K562 (cell line): ENCODE data around the gene GMEB1. TPM values are rescaled to one million over a fixed set of nuclear protein-coding genes. Genes with fewer than 3 reads are reported as not detected.

Experiments
- ATAC-seq: fragments of 200-7000 bp; cut with Tn5 transposase; 3 replicates; pipeline ENCODE4 v1.9.1; 2020; ENCODE audit warnings: moderate library complexity
- BruUV-seq: library from RNA; stranded (reverse); fragments of 400-500 nt; replicated peaks from 2 replicates; lab custom pipeline; 2021; lab: Mats Ljungman, UMichigan
- CTCF ChIA-PET: fragments of 300-600 bp; formaldehyde crosslinking; extraction: SDS; loops from one replicate; lab custom pipeline; 2021; ENCODE audit warnings: low intra/inter-chr PET ratio; lab: Yijun Ruan, JAX
- POLR2A ChIA-PET: fragments of 300-600, 350-650 bp; sonication (Branson Sonifier 250); formaldehyde crosslinking; extraction: SDS; loops from one replicate; lab custom pipeline; 2021; ENCODE audit warnings: antibody characterized with exemption, inconsistent platforms; lab: Yijun Ruan, JAX
- DNase-seq, 4 experiments: peaks; one replicate each; pipeline versions ENCODE4 v3.0.0 to v3.0.0-alpha.2; 2011 to 2018; ENCODE audit warnings: low spot score in 3 of 4, mixed read lengths in 3 of 4; ENCODE audit errors: extremely low read depth in 1 of 4
- FAIRE-seq: peaks from 2 replicates; lab custom pipeline; 2011; peaks lifted over from hg19 to GRCh38; lab: Jason Lieb, UNC
- H2AFZ ChIP-seq: 2 replicates; pipeline ENCODE4 v1.6.0; 2011; ENCODE audit warnings: low read depth, low read length, control low read depth, inconsistent platforms
- H3K27ac ChIP-seq: fragments of 200-600 bp; 3 replicates; pipeline ENCODE4 v1.8.0; 2011; ENCODE audit warnings: low read depth, mild to moderate bottlenecking, control low read depth, inconsistent platforms, low read length, moderate library complexity, mixed read lengths; ENCODE audit errors: extremely low read depth
- H3K27me3 ChIP-seq, 2 experiments: fragments of 300-600 bp in 1 of 2; 2 replicates in 1 of 2; 3 replicates in 1 of 2; pipeline versions ENCODE4 v1.6.0 to v1.8.0; 2011; ENCODE audit warnings: inconsistent platforms in 2 of 2, low read length in 2 of 2, mild to moderate bottlenecking in 1 of 2, mixed read lengths in 1 of 2, moderate library complexity in 1 of 2; ENCODE audit not compliant: control insufficient read depth in 2 of 2, insufficient read depth in 2 of 2
- H3K36me3 ChIP-seq: fragments of 300-600 bp; 3 replicates; pipeline ENCODE4 v1.8.0; 2011; ENCODE audit warnings: mild to moderate bottlenecking, low read length, inconsistent platforms; ENCODE audit not compliant: control insufficient read depth, insufficient read depth
- H3K4me1 ChIP-seq, 2 experiments: fragments of 200-600 bp in 1 of 2; replicated peaks in 1 of 2; 2 replicates in 1 of 2; 3 replicates in 1 of 2; pipeline versions ENCODE4 v1.5.1 to v1.8.0; 2011; ENCODE audit warnings: inconsistent platforms in 2 of 2, low read length in 2 of 2, mild to moderate bottlenecking in 1 of 2, mixed read lengths in 1 of 2, moderate library complexity in 1 of 2; ENCODE audit not compliant: control insufficient read depth in 2 of 2, insufficient read depth in 2 of 2
- H3K4me2 ChIP-seq: 2 replicates; pipeline ENCODE4 v1.6.1; 2011; ENCODE audit warnings: low read length, control low read depth, inconsistent platforms, mixed read lengths; ENCODE audit not compliant: insufficient read depth
- H3K4me3 ChIP-seq: fragments of 200-600 bp; sonication (generic), shearing (Covaris generic); 2 replicates; pipeline ENCODE4 v1.5.1; 2016; ENCODE audit warnings: control low read depth, inconsistent platforms
- H3K79me2 ChIP-seq: fragments of 200-600 bp; 3 replicates; pipeline ENCODE4 v1.8.0; 2011; ENCODE audit warnings: low read length, inconsistent platforms; ENCODE audit not compliant: control insufficient read depth, insufficient read depth
- H3K9ac ChIP-seq, 2 experiments: 2 replicates each; pipeline versions ENCODE4 v1.6.0 to v1.6.1; 2011; ENCODE audit warnings: low read depth in 2 of 2, low read length in 2 of 2, control low read depth in 1 of 2, inconsistent platforms in 1 of 2, mild to moderate bottlenecking in 1 of 2, mixed read lengths in 1 of 2; ENCODE audit not compliant: insufficient read depth in 1 of 2
- H3K9me1 ChIP-seq: one replicate; pipeline ENCODE4 v1.6.0; 2011; ENCODE audit warnings: inconsistent platforms, mild to moderate bottlenecking, low read length, moderate library complexity; ENCODE audit not compliant: control insufficient read depth, insufficient read depth
- H3K9me3 ChIP-seq: replicated peaks from 2 replicates; pipeline ENCODE4 v1.5.1; 2011; ENCODE audit warnings: low read depth, low read length, inconsistent platforms; ENCODE audit not compliant: control insufficient read depth, insufficient read depth
- H4K20me1 ChIP-seq: replicated peaks from 2 replicates; pipeline ENCODE4 v1.6.1; 2011; ENCODE audit warnings: low read length, inconsistent platforms, mixed read lengths; ENCODE audit not compliant: control insufficient read depth, insufficient read depth
- ARHGAP35 ChIP-seq: fragments of 450-650 bp; IDR thresholded peaks from 2 replicates; pipeline ENCODE4 v1.6.1; 2018; ENCODE audit not compliant: partially characterized antibody
- GABPB1 ChIP-seq: sonication (generic); formaldehyde crosslinking; IDR thresholded peaks from 2 replicates; pipeline ENCODE4 v1.8.0; 2022; ENCODE audit warnings: mild to moderate bottlenecking, missing genetic modification reagents
- MTA3 ChIP-seq: fragments of 450-650 bp; formaldehyde crosslinking; IDR thresholded peaks from 2 replicates; pipeline ENCODE4 v1.6.1; 2017; ENCODE audit warnings: mild to moderate bottlenecking, borderline replicate concordance
- ZFP36 ChIP-seq: fragments of 150-350 bp; IDR thresholded peaks from 2 replicates; pipeline ENCODE4 v1.6.1; 2018; ENCODE audit warnings: low read length, low read depth; ENCODE audit not compliant: partially characterized antibody
- WGBS: fragments of 100-300 bp; shearing (Covaris generic); methylation state at CpG from one replicate; pipeline ENCODE4 v1.1.6; 2016; ENCODE audit warnings: low coverage, mixed read lengths; ENCODE audit not compliant: insufficient coverage; ENCODE audit errors: missing lambda C conversion rate; 5-methylcytosine and 5-hydroxymethylcytosine counted together
- in situ Hi-C: fragments of 300-500 bp; cut with MboI; formaldehyde crosslinking; loops from 4 replicates; pipeline ENCODE4 v1.15.0; 2018; ENCODE audit warnings: inconsistent platforms, mixed read lengths
- intact Hi-C: fragments of 100-400 bp; cut with micrococcal nuclease; formaldehyde crosslinking; loops from 2 replicates; pipeline ENCODE4 v1.14.2; 2022
- polyA plus RNA-seq, 8 experiments: library from polyadenylated mRNA; depleted of rRNA in 4 of 8; stranded (reverse) in 5 of 8; unstranded in 3 of 8; fragments of >200 nt; fragmentation: Nextera tagmentation in 2 of 8; fragmentation: Illumina TruSeq in 1 of 8; extraction: Ambion mirVana in 2 of 8; extraction: Trizol in 1 of 8; gene quantifications; 2 replicates each; pipeline versions ENCODE4 v1.2.1 to v1.2.3, GENCODE V29; 2011 to 2014; ENCODE audit warnings: inconsistent platforms in 1 of 8, missing spikeins in 1 of 8
- total RNA-seq, 7 experiments: library from RNA; depleted of rRNA in 6 of 7; stranded (reverse); fragments of >200 nt in 6 of 7; fragmentation: Illumina TruSeq in 2 of 7; extraction: Trizol in 2 of 7; gene quantifications; 2 replicates each; pipeline versions ENCODE4 v1.2.1 to v1.2.3, GENCODE V29; 2011 to 2021; ENCODE audit warnings: low replicate concordance in 1 of 7
- TF ChIP-seq, protein P1 (sequence below): fragments of 450-650 bp; formaldehyde crosslinking; IDR thresholded peaks from 2 replicates; pipeline ENCODE4 v1.4.0; 2020; ENCODE audit warnings: mild to moderate bottlenecking
- TF ChIP-seq, protein P2 (sequence below): sonication (generic); formaldehyde crosslinking; IDR thresholded peaks from 2 replicates; pipeline ENCODE4 v1.8.0; 2023; ENCODE audit warnings: mild to moderate bottlenecking, missing genetic modification reagents

The GMEB1 gene
- total and polyA plus RNA-seq, 9 of the 15 experiments (the other 6 are each of a cell fraction or from before 2014, with no cell fraction given) = 6.6 to 17.5 (median 8.5) TPM

DNA sequence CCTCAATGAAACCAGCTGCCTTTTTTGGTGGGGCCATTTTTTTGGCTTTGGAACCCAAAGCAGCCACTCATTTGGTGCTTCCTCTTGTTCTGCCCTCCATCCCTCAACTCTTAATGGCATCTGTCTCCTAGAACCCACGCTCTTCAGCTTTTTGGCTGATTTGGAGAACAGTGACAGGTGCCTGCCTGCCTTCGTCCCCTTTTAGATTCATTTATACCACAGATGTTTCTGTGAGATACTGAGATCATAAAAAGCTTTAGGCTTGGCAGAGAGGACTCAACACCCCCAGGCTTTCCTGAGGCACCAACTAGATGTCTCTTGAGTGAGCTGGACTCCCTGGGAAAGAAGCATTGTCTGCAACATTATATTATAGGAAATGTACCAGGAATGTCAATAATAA, 47.8 kb downstream of the GMEB1 start:
- intact Hi-C loops (no loop called here), in situ Hi-C loops (no loop called here)
- no peak overlapping the region for H3K4me2 ChIP-seq
- no peak overlapping the region for H3K9ac ChIP-seq
- no peaks in the 10 kb centered on the region for H3K9me3 ChIP-seq
- TF ChIP-seq ARHGAP35 = no peak
- no peak for TF ChIP-seq ZFP36
- TF ChIP-seq MTA3 = 0 out of 2 replicates have a peak, but pooled peaks have one; percentile 28
- peaks cover 0 to 17% of the 10 kb centered on the region in 2 experiments; a peak in 3 of 5 replicates for H3K4me1 ChIP-seq
- no peaks in the 10 kb centered on the region for H4K20me1 ChIP-seq
- H3K27me3 ChIP-seq = no peaks in the 10 kb centered on the region
- no peak overlapping the region for H3K4me3 ChIP-seq
- H3K27ac ChIP-seq = no peak overlapping the region
- FAIRE-seq (no peak), ATAC-seq (no peak), DNase-seq (peak in 1 of 4 experiments; percentile 26)
- BruUV-seq = no TSS peak
- ChIA-PET POLR2A (interaction anchor here (0.6 to 4.7 kb wide), 10 partner anchors 10 to 1017 kb away, joined by 3 to 23 read pairs (median 3); partner anchors contain the start of genes GMEB1, RNU11 and YTHDF2), CTCF (no interaction called here)
- peaks cover 30% of the 10 kb centered on the region for H3K36me3 ChIP-seq
- no peaks in the 10 kb centered on the region for H3K79me2 ChIP-seq
- 62% methylated on average over 2 of the region's 2 CpGs for WGBS
- H3K9me1 ChIP-seq = no peaks in the 10 kb centered on the region
- no peak overlapping the region for H2AFZ ChIP-seq

DNA sequence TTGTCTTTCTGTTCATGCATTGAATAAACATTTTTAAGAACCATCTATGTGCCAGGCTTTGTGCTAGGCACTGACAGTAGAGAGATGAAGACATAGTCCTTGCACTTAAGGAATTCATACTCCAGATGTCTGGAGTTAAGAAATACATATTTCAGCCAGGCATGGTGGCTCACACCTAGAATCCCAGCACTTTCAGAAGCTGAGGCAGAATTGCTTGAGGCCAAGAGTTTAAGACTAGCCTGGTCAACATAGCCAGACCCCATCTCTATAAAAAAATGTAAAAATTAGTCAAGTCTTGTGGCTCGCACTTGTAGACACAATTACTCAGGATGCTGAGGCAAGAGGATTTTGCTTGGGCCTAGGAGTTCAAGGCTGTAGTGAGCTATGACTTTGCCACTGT, 49.6 kb downstream of the GMEB1 start:
- peak overlapping the region; percentile 66; the same call in 2 of the 3 replicates for H3K27ac ChIP-seq
- H4K20me1 ChIP-seq = no peaks in the 10 kb centered on the region
- no peaks in the 10 kb centered on the region for H3K9me3 ChIP-seq
- WGBS = 88% methylated on average over 1 of the region's 1 CpG
- H3K9me1 ChIP-seq = no peaks in the 10 kb centered on the region
- no peak overlapping the region for H3K4me3 ChIP-seq
- peaks cover 18% of the 10 kb centered on the region; the same call in 1 of the 3 replicates for H3K36me3 ChIP-seq
- CTCF ChIA-PET = no interaction called here
- POLR2A ChIA-PET = interaction anchor here (0.7 to 4.7 kb wide), 14 partner anchors 9 to 139 kb away, joined by 3 to 23 read pairs (median 4); partner anchors contain the start of genes RNU11, TAF12 and YTHDF2
- no peak for DNase-seq
- peaks cover 0 to 17% of the 10 kb centered on the region in 2 experiments; a peak in 3 of 5 replicates for H3K4me1 ChIP-seq
- peak; percentile 9; the same call in 2 of the 3 replicates for ATAC-seq
- TF ChIP-seq, protein P1, sequence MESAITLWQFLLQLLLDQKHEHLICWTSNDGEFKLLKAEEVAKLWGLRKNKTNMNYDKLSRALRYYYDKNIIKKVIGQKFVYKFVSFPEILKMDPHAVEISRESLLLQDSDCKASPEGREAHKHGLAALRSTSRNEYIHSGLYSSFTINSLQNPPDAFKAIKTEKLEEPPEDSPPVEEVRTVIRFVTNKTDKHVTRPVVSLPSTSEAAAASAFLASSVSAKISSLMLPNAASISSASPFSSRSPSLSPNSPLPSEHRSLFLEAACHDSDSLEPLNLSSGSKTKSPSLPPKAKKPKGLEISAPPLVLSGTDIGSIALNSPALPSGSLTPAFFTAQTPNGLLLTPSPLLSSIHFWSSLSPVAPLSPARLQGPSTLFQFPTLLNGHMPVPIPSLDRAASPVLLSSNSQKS (CRISPR knock-in tag) = no peak
- TF ChIP-seq, protein P2, sequence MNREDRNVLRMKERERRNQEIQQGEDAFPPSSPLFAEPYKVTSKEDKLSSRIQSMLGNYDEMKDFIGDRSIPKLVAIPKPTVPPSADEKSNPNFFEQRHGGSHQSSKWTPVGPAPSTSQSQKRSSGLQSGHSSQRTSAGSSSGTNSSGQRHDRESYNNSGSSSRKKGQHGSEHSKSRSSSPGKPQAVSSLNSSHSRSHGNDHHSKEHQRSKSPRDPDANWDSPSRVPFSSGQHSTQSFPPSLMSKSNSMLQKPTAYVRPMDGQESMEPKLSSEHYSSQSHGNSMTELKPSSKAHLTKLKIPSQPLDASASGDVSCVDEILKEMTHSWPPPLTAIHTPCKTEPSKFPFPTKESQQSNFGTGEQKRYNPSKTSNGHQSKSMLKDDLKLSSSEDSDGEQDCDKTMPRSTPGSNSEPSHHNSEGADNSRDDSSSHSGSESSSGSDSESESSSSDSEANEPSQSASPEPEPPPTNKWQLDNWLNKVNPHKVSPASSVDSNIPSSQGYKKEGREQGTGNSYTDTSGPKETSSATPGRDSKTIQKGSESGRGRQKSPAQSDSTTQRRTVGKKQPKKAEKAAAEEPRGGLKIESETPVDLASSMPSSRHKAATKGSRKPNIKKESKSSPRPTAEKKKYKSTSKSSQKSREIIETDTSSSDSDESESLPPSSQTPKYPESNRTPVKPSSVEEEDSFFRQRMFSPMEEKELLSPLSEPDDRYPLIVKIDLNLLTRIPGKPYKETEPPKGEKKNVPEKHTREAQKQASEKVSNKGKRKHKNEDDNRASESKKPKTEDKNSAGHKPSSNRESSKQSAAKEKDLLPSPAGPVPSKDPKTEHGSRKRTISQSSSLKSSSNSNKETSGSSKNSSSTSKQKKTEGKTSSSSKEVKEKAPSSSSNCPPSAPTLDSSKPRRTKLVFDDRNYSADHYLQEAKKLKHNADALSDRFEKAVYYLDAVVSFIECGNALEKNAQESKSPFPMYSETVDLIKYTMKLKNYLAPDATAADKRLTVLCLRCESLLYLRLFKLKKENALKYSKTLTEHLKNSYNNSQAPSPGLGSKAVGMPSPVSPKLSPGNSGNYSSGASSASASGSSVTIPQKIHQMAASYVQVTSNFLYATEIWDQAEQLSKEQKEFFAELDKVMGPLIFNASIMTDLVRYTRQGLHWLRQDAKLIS = 0 out of 2 replicates have a peak, but pooled peaks have one; percentile 21
- TF ChIP-seq GABPB1 = 0 out of 2 replicates have a peak, but pooled peaks have one; percentile 3
- TF ChIP-seq, all 486 proteins: peak for 2
- no peak overlapping the region for H2AFZ ChIP-seq
- intact Hi-C loops (no loop called here), in situ Hi-C loops (no loop called here)
- no peak for FAIRE-seq
- no peak overlapping the region for H3K9ac ChIP-seq
- H3K79me2 ChIP-seq = no peaks in the 10 kb centered on the region
- no TSS peak for BruUV-seq
- no peaks in the 10 kb centered on the region for H3K27me3 ChIP-seq
- H3K4me2 ChIP-seq = no peak overlapping the region
